Colonic mucosa (tissue), 4 donors: ENCODE measurements around the gene LYAR. TPM values are rescaled to one million over a fixed set of nuclear protein-coding genes. Genes with fewer than 3 reads are reported as not detected.

Experiments used
- DNase-seq: peaks from one replicate; pipeline ENCODE4 v3.0.0-alpha.2; 2020
- H3K27ac ChIP-seq: fragments of 200-600 bp; one replicate; pipeline ENCODE4 v1.8.0; 2021
- H3K27me3 ChIP-seq: fragments of 200-600 bp; one replicate; pipeline ENCODE4 v1.8.0; 2021
- H3K36me3 ChIP-seq: fragments of 200-600 bp; one replicate; pipeline ENCODE4 v1.8.0; 2021
- H3K4me1 ChIP-seq: fragments of 200-600 bp; one replicate; pipeline ENCODE4 v1.8.0; 2021; ENCODE audit warnings: mild to moderate bottlenecking
- H3K4me3 ChIP-seq: fragments of 200-600 bp; one replicate; pipeline ENCODE4 v1.8.0; 2021
- H3K9ac ChIP-seq, 2 donors: one replicate each; pipeline ENCODE4 v1.7.0; 2013; ENCODE audit warnings: control low read depth in 2 of 2, low read depth in 2 of 2, low read length in 2 of 2
- H3K9me3 ChIP-seq: fragments of 200-600 bp; one replicate; pipeline ENCODE4 v1.8.0; 2021
- CTCF ChIP-seq: fragments of 200-600 bp; IDR thresholded peaks from one replicate; pipeline ENCODE4 v1.8.0; 2022; ENCODE audit warnings: antibody characterized with exemption, mild to moderate bottlenecking
- intact Hi-C: fragments of 100-400 bp; cut with DNase I; formaldehyde crosslinking; loops from one replicate; pipeline ENCODE4 v1.14.1; 2022
- total RNA-seq, 2 donors: library from RNA; stranded (reverse); fragmentation: NEBNext Ultra II Directional in 1 of 2; extraction: Animal tissue kit (Norgen Biotek cat#: 25700) in 1 of 2; gene quantifications; one replicate each; pipeline ENCODE4 v1.2.1, GENCODE V29; 2021
- donor health status: healthy.
- donor health status: DM: no; HTN: no; CAD: no.
- donor health status: DM: no; HTN: no; CAD: no.

The LYAR gene
- total RNA-seq, 2 donors from 2014 or later: 6.7 to 16.7 TPM

- no peaks in the 10 kb centered on the region for H3K9me3 ChIP-seq
- intact Hi-C loops: no loop called here
- H3K4me1 ChIP-seq: no peaks in the 10 kb centered on the region
- H3K9ac ChIP-seq: no peak within 1 kb of the TSS
- no peak within 1 kb of the TSS for H3K4me3 ChIP-seq
- H3K27me3 ChIP-seq: peaks cover 17% of the 10 kb centered on the region
- H3K36me3 ChIP-seq: no peaks in the 10 kb centered on the region
- TF ChIP-seq CTCF: no peak
- no peak for DNase-seq
- no peak within 1 kb of the TSS for H3K27ac ChIP-seq
Measured at GRCh38 chr4:4226606-4227438, 63.1 kb downstream of the LYAR start, which contains the start of gene OTOP1. Gene OTOP1, minus strand, starts transcription at chr4:4226929. Its CDS starts 65 bp downstream, at chr4:4226864.

- no peaks in the 10 kb centered on the region for H3K36me3 ChIP-seq
- no peak overlapping the region for H3K9ac ChIP-seq
- H3K4me1 ChIP-seq: no peaks in the 10 kb centered on the region
- TF ChIP-seq CTCF: no peak
- H3K27ac ChIP-seq: no peak overlapping the region
- H3K4me3 ChIP-seq: no peak overlapping the region
- peaks cover 17% of the 10 kb centered on the region for H3K27me3 ChIP-seq
- no peaks in the 10 kb centered on the region for H3K9me3 ChIP-seq
- intact Hi-C loops: no loop called here
- no peak for DNase-seq
Measured at GRCh38 chr4:4225915-4226605, 63.9 kb downstream of the LYAR start.

Other genes starting within 250 kb of the LYAR start
- not detected for gene OTOP1, start 63.2 kb downstream of the LYAR start, total RNA-seq
- gene TMEM128, start 41.9 kb downstream of the LYAR start, total RNA-seq: 10 to 100 TPM; 16.9 to 18.7 TPM
- 1 to 10 TPM; 4.0 to 5.1 TPM for gene ZBTB49, start 97 bp upstream of the LYAR start, total RNA-seq
- gene NSG1, start 96.9 kb upstream of the LYAR start, total RNA-seq: 1 to 10 TPM; 2.4 to 5.9 TPM